ENCODE measurements around the gene SEPTIN10.

Gene SEPTIN10

DNA sequence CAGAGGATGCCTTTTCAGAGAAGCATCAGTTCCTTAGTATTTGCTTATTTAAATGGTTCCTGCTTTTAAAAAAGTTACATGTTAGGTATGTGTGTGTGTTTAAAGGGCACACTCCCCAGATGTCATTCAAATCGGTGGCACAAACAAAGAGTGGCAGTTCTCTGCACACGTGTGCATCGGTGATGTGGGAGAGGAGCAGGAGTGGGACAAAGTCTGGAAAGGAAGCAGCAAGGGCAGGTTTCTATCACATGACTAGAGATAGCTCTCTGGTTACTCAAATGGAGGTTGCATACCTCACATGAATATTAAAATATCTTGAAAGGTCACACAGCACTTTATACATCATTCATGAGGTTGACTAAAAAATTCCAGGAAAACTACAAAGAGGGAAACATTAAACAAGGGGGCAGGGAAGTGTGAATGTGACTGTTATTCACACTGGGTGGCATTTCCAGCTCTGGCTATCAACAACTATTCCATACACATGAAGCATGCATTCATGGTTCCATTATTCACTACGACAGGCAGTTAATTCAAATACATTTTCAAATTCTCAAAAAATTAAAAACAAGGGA lies 64.7 kb downstream of the SEPTIN10 start:
- no peaks in the 10 kb centered on the region for H3K9me3 ChIP-seq (ENCODE audit: control insufficient read depth, insufficient read depth, low read depth, low read length)
- no peak overlapping the region for H3K4me3 ChIP-seq (ENCODE audit: low read depth, low read length)
- no peaks in the 10 kb centered on the region for H3K4me1 ChIP-seq (ENCODE audit: control insufficient read depth, insufficient read depth, low read length)
- ChIA-PET CTCF (interaction anchor here (0.6 to 6.4 kb wide), 4 partner anchors 46 to 186 kb away, joined by 3 to 76 read pairs (median 28); no protein-coding TSS in a partner anchor), POLR2A (interaction anchor here (1.6 kb wide), 1 partner anchor 65 kb away, joined by 3 read pairs; the partner anchor contains the start of genes SEPTIN10 and SOWAHC)
- TF ChIP-seq ZNF514 (tag by site-specific recombination; IDR thresholded peaks at IDR 0.05) (no peak), ZBTB8A (tag by site-specific recombination; IDR thresholded peaks at IDR 0.05) (no peak), ZNF155 (tag by site-specific recombination; IDR thresholded peaks at IDR 0.05) (no peak), RBAK (tag by site-specific recombination; IDR thresholded peaks at IDR 0.05) (no peak), ZNF529 (tag by site-specific recombination; IDR thresholded peaks at IDR 0.05; ENCODE audit: insufficient replicate concordance) (no peak), ZNF146 (tag by site-specific recombination; IDR thresholded peaks at IDR 0.05) (no peak), ZNF596 (tag by site-specific recombination; IDR thresholded peaks at IDR 0.05) (no peak), SCRT1 (tag by site-specific recombination; IDR thresholded peaks at IDR 0.05; ENCODE audit: borderline replicate concordance) (no peak), ZNF76 (tag by site-specific recombination; IDR thresholded peaks at IDR 0.05; ENCODE audit: borderline replicate concordance, low read depth) (no peak), KLF16 (tag by site-specific recombination; IDR thresholded peaks at IDR 0.05) (no peak), ZNF658 (tag by site-specific recombination; IDR thresholded peaks at IDR 0.05) (no peak), KLF7 (tag by site-specific recombination; IDR thresholded peaks at IDR 0.05; ENCODE audit: borderline replicate concordance) (no peak), ZNF341 (tag by site-specific recombination; IDR thresholded peaks at IDR 0.05; ENCODE audit: low read depth) (no peak), ZNF768 (tag by site-specific recombination; IDR thresholded peaks at IDR 0.05) (no peak), ZNF302 (tag by site-specific recombination; IDR thresholded peaks at IDR 0.05; ENCODE audit: low read depth) (no peak), ZNF169 (tag by site-specific recombination; IDR thresholded peaks at IDR 0.05) (no peak)
- TF ChIP-seq, protein P1, sequence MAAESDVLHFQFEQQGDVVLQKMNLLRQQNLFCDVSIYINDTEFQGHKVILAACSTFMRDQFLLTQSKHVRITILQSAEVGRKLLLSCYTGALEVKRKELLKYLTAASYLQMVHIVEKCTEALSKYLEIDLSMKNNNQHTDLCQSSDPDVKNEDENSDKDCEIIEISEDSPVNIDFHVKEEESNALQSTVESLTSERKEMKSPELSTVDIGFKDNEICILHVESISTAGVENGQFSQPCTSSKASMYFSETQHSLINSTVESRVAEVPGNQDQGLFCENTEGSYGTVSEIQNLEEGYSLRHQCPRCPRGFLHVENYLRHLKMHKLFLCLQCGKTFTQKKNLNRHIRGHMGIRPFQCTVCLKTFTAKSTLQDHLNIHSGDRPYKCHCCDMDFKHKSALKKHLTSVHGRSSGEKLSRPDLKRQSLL (tag by site-specific recombination; IDR thresholded peaks at IDR 0.05): no peak
- TF ChIP-seq, protein P2, sequence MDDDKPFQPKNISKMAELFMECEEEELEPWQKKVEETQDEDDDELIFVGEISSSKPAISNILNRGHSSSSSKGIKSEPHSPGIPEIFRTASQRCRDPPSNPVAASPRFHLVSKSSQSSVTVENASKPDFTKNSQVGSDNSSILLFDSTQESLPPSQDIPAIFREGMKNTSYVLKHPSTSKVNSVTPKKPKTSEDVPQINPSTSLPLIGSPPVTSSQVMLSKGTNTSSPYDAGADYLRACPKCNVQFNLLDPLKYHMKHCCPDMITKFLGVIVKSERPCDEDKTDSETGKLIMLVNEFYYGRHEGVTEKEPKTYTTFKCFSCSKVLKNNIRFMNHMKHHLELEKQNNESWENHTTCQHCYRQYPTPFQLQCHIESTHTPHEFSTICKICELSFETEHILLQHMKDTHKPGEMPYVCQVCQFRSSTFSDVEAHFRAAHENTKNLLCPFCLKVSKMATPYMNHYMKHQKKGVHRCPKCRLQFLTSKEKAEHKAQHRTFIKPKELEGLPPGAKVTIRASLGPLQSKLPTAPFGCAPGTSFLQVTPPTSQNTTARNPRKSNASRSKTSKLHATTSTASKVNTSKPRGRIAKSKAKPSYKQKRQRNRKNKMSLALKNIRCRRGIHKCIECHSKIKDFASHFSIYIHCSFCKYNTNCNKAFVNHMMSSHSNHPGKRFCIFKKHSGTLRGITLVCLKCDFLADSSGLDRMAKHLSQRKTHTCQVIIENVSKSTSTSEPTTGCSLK (tag by site-specific recombination; IDR thresholded peaks at IDR 0.05): no peak
- TF ChIP-seq, protein P3, sequence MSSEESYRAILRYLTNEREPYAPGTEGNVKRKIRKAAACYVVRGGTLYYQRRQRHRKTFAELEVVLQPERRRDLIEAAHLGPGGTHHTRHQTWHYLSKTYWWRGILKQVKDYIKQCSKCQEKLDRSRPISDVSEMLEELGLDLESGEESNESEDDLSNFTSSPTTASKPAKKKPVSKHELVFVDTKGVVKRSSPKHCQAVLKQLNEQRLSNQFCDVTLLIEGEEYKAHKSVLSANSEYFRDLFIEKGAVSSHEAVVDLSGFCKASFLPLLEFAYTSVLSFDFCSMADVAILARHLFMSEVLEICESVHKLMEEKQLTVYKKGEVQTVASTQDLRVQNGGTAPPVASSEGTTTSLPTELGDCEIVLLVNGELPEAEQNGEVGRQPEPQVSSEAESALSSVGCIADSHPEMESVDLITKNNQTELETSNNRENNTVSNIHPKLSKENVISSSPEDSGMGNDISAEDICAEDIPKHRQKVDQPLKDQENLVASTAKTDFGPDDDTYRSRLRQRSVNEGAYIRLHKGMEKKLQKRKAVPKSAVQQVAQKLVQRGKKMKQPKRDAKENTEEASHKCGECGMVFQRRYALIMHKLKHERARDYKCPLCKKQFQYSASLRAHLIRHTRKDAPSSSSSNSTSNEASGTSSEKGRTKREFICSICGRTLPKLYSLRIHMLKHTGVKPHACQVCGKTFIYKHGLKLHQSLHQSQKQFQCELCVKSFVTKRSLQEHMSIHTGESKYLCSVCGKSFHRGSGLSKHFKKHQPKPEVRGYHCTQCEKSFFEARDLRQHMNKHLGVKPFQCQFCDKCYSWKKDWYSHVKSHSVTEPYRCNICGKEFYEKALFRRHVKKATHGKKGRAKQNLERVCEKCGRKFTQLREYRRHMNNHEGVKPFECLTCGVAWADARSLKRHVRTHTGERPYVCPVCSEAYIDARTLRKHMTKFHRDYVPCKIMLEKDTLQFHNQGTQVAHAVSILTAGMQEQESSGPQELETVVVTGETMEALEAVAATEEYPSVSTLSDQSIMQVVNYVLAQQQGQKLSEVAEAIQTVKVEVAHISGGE (tag by site-specific recombination; conservative IDR thresholded peaks at IDR 0.05; ENCODE audit: low read depth): no peak
- TF ChIP-seq, protein P4, sequence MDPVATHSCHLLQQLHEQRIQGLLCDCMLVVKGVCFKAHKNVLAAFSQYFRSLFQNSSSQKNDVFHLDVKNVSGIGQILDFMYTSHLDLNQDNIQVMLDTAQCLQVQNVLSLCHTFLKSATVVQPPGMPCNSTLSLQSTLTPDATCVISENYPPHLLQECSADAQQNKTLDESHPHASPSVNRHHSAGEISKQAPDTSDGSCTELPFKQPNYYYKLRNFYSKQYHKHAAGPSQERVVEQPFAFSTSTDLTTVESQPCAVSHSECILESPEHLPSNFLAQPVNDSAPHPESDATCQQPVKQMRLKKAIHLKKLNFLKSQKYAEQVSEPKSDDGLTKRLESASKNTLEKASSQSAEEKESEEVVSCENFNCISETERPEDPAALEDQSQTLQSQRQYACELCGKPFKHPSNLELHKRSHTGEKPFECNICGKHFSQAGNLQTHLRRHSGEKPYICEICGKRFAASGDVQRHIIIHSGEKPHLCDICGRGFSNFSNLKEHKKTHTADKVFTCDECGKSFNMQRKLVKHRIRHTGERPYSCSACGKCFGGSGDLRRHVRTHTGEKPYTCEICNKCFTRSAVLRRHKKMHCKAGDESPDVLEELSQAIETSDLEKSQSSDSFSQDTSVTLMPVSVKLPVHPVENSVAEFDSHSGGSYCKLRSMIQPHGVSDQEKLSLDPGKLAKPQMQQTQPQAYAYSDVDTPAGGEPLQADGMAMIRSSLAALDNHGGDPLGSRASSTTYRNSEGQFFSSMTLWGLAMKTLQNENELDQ (tag by site-specific recombination; IDR thresholded peaks at IDR 0.05; ENCODE audit: low read depth): no peak
- H3K36me3 ChIP-seq (ENCODE audit: control insufficient read depth in 2 of 2, insufficient read depth in 1 of 2, low read length in 2 of 2): peaks cover 0 to 19% of the 10 kb centered on the region in 2 experiments; a peak in 1 of 3 replicates
- no peak overlapping the region for H3K27ac ChIP-seq (ENCODE audit: extremely low read depth, low read depth, low read length)
